ENCODE measurements around the gene MCM7. TPM values are rescaled to one million over a fixed set of nuclear protein-coding genes. Genes with fewer than 3 reads are reported as not detected.

The MCM7 gene
- total and polyA plus RNA-seq, 2 of the 13 experiments (the other 11 are each of a cell fraction or from before 2014, with no cell fraction given) = 84.5 to 214 TPM

DNA sequence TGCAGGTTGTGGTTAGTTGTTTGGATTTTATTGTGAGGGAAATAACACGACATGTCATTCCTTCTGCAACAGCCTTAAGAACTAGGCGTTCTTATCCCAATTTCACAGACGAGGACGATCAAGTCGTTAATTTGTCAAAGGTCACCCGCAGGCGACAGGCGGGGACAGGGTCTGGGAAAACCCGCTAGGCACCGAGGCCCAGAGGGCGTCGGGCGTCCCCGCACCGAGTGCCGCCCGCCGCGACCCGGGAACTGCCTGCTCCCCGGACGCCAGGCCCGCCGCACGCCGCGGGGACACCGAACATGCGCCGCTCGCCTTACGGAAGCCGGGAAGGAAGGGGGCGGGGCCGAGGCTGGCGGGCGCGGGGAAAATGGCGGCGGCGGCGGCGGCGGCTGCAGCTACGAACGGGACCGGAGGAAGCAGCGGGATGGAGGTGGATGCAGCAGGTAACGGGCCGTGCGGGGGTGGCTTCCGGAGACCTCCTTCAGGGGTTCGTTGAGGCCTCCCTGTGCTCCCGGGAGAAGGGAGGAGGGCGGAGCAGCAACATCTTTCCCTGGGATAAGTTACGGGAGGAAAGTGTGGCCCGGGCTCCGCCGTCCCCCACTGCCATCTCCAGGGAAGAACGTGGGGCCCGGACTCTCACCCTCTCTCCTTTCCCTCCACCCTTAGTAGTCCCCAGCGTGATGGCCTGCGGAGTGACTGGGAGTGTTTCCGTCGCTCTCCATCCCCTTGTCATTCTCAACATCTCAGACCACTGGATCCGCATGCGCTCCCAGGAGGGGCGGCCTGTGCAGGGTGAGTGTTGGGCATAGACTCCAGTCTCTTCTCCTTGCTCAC, 12.4 kb downstream of the MCM7 start, which contains the start of gene COPS6 (continued):
- TF ChIP-seq, protein P1, sequence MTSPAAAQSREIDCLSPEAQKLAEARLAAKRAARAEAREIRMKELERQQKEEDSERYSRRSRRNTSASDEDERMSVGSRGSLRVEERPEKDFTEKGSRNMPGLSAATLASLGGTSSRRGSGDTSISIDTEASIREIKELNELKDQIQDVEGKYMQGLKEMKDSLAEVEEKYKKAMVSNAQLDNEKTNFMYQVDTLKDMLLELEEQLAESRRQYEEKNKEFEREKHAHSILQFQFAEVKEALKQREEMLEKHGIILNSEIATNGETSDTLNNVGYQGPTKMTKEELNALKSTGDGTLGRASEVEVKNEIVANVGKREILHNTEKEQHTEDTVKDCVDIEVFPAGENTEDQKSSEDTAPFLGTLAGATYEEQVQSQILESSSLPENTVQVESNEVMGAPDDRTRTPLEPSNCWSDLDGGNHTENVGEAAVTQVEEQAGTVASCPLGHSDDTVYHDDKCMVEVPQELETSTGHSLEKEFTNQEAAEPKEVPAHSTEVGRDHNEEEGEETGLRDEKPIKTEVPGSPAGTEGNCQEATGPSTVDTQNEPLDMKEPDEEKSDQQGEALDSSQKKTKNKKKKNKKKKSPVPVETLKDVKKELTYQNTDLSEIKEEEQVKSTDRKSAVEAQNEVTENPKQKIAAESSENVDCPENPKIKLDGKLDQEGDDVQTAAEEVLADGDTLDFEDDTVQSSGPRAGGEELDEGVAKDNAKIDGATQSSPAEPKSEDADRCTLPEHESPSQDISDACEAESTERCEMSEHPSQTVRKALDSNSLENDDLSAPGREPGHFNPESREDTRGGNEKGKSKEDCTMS (CRISPR knock-in tag; conservative IDR thresholded peaks at IDR 0.05) = no peak
- TF ChIP-seq NPAS2 (CRISPR knock-in tag; IDR thresholded peaks at IDR 0.05; ENCODE audit: borderline replicate concordance) = 0 out of 2 replicates have a peak, but pooled peaks have one; percentile 75
- TF ChIP-seq, protein P2, sequence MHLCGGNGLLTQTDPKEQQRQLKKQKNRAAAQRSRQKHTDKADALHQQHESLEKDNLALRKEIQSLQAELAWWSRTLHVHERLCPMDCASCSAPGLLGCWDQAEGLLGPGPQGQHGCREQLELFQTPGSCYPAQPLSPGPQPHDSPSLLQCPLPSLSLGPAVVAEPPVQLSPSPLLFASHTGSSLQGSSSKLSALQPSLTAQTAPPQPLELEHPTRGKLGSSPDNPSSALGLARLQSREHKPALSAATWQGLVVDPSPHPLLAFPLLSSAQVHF (CRISPR knock-in tag; IDR thresholded peaks at IDR 0.05) = peak; percentile 97
- TF ChIP-seq, protein P3, sequence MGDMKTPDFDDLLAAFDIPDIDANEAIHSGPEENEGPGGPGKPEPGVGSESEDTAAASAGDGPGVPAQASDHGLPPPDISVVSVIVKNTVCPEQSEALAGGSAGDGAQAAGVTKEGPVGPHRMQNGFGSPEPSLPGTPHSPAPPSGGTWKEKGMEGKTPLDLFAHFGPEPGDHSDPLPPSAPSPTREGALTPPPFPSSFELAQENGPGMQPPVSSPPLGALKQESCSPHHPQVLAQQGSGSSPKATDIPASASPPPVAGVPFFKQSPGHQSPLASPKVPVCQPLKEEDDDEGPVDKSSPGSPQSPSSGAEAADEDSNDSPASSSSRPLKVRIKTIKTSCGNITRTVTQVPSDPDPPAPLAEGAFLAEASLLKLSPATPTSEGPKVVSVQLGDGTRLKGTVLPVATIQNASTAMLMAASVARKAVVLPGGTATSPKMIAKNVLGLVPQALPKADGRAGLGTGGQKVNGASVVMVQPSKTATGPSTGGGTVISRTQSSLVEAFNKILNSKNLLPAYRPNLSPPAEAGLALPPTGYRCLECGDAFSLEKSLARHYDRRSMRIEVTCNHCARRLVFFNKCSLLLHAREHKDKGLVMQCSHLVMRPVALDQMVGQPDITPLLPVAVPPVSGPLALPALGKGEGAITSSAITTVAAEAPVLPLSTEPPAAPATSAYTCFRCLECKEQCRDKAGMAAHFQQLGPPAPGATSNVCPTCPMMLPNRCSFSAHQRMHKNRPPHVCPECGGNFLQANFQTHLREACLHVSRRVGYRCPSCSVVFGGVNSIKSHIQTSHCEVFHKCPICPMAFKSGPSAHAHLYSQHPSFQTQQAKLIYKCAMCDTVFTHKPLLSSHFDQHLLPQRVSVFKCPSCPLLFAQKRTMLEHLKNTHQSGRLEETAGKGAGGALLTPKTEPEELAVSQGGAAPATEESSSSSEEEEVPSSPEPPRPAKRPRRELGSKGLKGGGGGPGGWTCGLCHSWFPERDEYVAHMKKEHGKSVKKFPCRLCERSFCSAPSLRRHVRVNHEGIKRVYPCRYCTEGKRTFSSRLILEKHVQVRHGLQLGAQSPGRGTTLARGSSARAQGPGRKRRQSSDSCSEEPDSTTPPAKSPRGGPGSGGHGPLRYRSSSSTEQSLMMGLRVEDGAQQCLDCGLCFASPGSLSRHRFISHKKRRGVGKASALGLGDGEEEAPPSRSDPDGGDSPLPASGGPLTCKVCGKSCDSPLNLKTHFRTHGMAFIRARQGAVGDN (CRISPR knock-in tag; IDR thresholded peaks at IDR 0.05) = peak; percentile 100
- peak; percentile 80; the same call in 1 of the 2 replicates for TF ChIP-seq ZBTB1 (CRISPR knock-in tag; IDR thresholded peaks at IDR 0.05; ENCODE audit: borderline replicate concordance)
- TF ChIP-seq TP53 (CRISPR knock-in tag; conservative IDR thresholded peaks at IDR 0.05) = no peak
- peak; percentile 86 for TF ChIP-seq ZNF615 (CRISPR knock-in tag; IDR thresholded peaks at IDR 0.05; ENCODE audit: borderline replicate concordance)
- TF ChIP-seq, protein P4, sequence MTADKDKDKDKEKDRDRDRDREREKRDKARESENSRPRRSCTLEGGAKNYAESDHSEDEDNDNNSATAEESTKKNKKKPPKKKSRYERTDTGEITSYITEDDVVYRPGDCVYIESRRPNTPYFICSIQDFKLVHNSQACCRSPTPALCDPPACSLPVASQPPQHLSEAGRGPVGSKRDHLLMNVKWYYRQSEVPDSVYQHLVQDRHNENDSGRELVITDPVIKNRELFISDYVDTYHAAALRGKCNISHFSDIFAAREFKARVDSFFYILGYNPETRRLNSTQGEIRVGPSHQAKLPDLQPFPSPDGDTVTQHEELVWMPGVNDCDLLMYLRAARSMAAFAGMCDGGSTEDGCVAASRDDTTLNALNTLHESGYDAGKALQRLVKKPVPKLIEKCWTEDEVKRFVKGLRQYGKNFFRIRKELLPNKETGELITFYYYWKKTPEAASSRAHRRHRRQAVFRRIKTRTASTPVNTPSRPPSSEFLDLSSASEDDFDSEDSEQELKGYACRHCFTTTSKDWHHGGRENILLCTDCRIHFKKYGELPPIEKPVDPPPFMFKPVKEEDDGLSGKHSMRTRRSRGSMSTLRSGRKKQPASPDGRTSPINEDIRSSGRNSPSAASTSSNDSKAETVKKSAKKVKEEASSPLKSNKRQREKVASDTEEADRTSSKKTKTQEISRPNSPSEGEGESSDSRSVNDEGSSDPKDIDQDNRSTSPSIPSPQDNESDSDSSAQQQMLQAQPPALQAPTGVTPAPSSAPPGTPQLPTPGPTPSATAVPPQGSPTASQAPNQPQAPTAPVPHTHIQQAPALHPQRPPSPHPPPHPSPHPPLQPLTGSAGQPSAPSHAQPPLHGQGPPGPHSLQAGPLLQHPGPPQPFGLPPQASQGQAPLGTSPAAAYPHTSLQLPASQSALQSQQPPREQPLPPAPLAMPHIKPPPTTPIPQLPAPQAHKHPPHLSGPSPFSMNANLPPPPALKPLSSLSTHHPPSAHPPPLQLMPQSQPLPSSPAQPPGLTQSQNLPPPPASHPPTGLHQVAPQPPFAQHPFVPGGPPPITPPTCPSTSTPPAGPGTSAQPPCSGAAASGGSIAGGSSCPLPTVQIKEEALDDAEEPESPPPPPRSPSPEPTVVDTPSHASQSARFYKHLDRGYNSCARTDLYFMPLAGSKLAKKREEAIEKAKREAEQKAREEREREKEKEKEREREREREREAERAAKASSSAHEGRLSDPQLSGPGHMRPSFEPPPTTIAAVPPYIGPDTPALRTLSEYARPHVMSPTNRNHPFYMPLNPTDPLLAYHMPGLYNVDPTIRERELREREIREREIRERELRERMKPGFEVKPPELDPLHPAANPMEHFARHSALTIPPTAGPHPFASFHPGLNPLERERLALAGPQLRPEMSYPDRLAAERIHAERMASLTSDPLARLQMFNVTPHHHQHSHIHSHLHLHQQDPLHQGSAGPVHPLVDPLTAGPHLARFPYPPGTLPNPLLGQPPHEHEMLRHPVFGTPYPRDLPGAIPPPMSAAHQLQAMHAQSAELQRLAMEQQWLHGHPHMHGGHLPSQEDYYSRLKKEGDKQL (CRISPR knock-in tag; IDR thresholded peaks at IDR 0.05; ENCODE audit: low read depth) = no peak
- TF ChIP-seq, protein P5, sequence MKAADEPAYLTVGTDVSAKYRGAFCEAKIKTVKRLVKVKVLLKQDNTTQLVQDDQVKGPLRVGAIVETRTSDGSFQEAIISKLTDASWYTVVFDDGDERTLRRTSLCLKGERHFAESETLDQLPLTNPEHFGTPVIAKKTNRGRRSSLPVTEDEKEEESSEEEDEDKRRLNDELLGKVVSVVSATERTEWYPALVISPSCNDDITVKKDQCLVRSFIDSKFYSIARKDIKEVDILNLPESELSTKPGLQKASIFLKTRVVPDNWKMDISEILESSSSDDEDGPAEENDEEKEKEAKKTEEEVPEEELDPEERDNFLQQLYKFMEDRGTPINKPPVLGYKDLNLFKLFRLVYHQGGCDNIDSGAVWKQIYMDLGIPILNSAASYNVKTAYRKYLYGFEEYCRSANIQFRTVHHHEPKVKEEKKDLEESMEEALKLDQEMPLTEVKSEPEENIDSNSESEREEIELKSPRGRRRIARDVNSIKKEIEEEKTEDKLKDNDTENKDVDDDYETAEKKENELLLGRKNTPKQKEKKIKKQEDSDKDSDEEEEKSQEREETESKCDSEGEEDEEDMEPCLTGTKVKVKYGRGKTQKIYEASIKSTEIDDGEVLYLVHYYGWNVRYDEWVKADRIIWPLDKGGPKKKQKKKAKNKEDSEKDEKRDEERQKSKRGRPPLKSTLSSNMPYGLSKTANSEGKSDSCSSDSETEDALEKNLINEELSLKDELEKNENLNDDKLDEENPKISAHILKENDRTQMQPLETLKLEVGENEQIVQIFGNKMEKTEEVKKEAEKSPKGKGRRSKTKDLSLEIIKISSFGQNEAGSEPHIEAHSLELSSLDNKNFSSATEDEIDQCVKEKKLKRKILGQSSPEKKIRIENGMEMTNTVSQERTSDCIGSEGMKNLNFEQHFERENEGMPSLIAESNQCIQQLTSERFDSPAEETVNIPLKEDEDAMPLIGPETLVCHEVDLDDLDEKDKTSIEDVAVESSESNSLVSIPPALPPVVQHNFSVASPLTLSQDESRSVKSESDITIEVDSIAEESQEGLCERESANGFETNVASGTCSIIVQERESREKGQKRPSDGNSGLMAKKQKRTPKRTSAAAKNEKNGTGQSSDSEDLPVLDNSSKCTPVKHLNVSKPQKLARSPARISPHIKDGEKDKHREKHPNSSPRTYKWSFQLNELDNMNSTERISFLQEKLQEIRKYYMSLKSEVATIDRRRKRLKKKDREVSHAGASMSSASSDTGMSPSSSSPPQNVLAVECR (CRISPR knock-in tag; IDR thresholded peaks at IDR 0.05; ENCODE audit: borderline replicate concordance) = peak; percentile 94

All from HepG2 (cell line).